ENCODE results near the gene WFIKKN1. TPM values are rescaled to one million over a fixed set of nuclear protein-coding genes. Genes with fewer than 3 reads are reported as not detected.

The WFIKKN1 gene
- total RNA-seq, 1 donor from 2014 or later: 0.94 TPM

DNA sequence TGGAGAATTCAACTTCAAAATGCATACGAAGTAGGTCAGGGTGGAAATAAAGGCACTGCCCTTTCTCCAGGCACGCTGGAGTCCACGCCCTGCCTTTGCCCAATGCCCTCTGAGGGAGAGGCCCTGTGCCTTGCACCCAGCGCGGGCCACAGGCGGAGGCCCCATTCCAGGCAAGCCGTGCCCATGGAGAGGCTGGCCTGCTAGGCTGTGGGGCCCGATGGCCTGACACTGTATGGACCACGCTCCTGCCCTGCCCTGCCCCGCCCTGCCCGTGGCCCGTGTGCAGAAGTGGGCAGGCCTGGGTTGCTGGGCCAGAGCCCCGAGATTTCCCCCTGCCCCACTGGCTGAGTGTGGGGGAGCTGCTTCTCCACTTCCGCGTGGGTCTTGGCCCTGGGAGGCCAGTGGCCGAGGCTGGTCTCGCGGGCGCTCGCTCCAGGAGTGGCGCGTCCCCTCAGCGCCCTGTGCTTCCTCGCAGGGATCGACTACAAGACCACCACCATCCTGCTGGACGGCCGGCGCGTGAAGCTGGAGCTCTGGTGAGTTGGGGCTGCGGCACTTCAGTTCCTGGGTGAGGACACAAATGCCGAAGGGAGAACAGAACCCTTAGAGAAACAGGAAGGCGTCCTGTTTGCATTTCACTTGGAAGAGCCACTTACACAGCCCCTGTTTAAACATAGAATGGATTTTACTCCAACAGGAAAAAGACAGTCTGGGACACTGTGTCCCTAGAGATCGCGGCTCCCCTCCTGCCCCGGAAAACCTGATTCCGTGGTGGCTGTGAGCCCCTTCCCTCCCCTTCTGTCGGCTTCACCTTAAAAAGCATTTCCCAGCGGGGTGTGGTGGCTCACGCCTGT, 13.8 kb upstream of the WFIKKN1 start:
- Mint-ChIP-seq H3K4me3 (no peak overlapping the region), H3K27me3 (ENCODE audit: low read depth) (no peaks in the 10 kb centered on the region), H3K36me3 (peaks cover 14% of the 10 kb centered on the region), H3K27ac (no peak overlapping the region), H3K4me1 (peaks cover 6% of the 10 kb centered on the region), H3K9me3 (no peaks in the 10 kb centered on the region)
- DNase-seq (ENCODE audit: low spot score in 2 of 2, unreplicated experiment in 2 of 2): no peak
- TF ChIP-seq CTCF (IDR thresholded peaks at IDR 0.05; ENCODE audit: unreplicated experiment): no peak

GRCh38 chr16:617855-618254, 12.9 kb upstream of the WFIKKN1 start:
- H3K27me3 Mint-ChIP-seq (ENCODE audit: low read depth): no peaks in the 10 kb centered on the region
- no peak for DNase-seq (ENCODE audit: low spot score in 2 of 2, unreplicated experiment in 2 of 2)
- no peaks in the 10 kb centered on the region for H3K9me3 Mint-ChIP-seq
- H3K4me3 Mint-ChIP-seq: no peak overlapping the region
- peaks cover 8% of the 10 kb centered on the region for H3K4me1 Mint-ChIP-seq
- H3K27ac Mint-ChIP-seq: no peak overlapping the region
- H3K36me3 Mint-ChIP-seq: peaks cover 14% of the 10 kb centered on the region
- no peak for TF ChIP-seq CTCF (IDR thresholded peaks at IDR 0.05; ENCODE audit: unreplicated experiment)

DNA sequence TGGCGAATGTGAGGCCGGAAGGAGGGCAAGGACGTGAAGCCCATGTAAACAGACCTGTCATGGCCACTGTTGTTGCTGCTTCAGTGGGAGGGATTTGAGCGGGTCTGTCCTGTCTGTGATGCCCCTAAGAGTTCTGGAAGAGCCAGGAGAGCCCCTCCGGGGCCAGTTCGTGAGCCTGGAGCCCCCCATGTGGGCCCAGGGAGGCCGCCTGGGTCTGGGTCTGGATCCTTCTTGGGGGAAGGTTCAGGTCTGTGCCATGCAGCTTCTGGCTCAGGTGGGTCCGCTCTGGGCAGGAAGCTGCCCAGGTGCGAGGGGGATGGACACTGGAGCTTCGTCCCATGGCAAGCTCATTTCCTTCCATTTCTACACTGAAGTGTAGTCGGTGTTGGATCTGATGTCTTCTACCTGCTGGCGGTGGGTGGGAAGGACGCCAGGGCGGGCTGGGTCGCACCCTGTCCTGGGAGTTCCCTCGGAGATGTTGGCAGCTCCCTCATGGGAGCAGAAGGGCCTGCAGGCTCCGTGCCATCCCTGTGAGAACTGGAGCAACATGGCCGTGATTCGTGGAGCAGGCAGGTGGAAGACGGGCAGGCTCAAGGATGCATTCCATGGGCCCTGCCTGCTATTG, 11.2 kb upstream of the WFIKKN1 start:
- Mint-ChIP-seq H3K27me3 (ENCODE audit: low read depth) (no peaks in the 10 kb centered on the region), H3K36me3 (peaks cover 5% of the 10 kb centered on the region), H3K4me1 (peaks cover 10% of the 10 kb centered on the region), H3K4me3 (no peak overlapping the region), H3K27ac (no peak overlapping the region), H3K9me3 (no peaks in the 10 kb centered on the region)
- TF ChIP-seq CTCF (IDR thresholded peaks at IDR 0.05; ENCODE audit: unreplicated experiment): no peak
- DNase-seq (ENCODE audit: low spot score in 2 of 2, unreplicated experiment in 2 of 2): no peak

- Mint-ChIP-seq H3K4me1 (peaks cover 10% of the 10 kb centered on the region), H3K36me3 (no peaks in the 10 kb centered on the region), H3K27ac (no peak overlapping the region), H3K9me3 (no peaks in the 10 kb centered on the region), H3K27me3 (ENCODE audit: low read depth) (no peaks in the 10 kb centered on the region), H3K4me3 (no peak overlapping the region)
- DNase-seq (ENCODE audit: low spot score in 2 of 2, unreplicated experiment in 2 of 2): no peak
- TF ChIP-seq CTCF (IDR thresholded peaks at IDR 0.05; ENCODE audit: unreplicated experiment): no peak
These were observed 9.9 kb upstream of the WFIKKN1 start for GRCh38 chr16:620700-621525.

GRCh38 chr16:621526-622105, 9.2 kb upstream of the WFIKKN1 start:
- no peaks in the 10 kb centered on the region for H3K36me3 Mint-ChIP-seq
- H3K27ac Mint-ChIP-seq: peak overlapping the region; percentile 67
- DNase-seq (ENCODE audit: low spot score in 2 of 2, unreplicated experiment in 2 of 2): no peak
- peaks cover 10% of the 10 kb centered on the region for H3K4me1 Mint-ChIP-seq
- H3K27me3 Mint-ChIP-seq (ENCODE audit: low read depth): no peaks in the 10 kb centered on the region
- no peak overlapping the region for H3K4me3 Mint-ChIP-seq
- no peak for TF ChIP-seq CTCF (IDR thresholded peaks at IDR 0.05; ENCODE audit: unreplicated experiment)
- H3K9me3 Mint-ChIP-seq: no peaks in the 10 kb centered on the region

All from mesothelial cell of epicardium (in vitro differentiated cells).